ENCODE measurements around the gene RPS6KA1.
"Not testable (repeated sequence)": the region's sequence is repeated elsewhere in the genome, so short reads cannot be mapped to it uniquely, and the experiment has no call there.

Gene RPS6KA1

DNA sequence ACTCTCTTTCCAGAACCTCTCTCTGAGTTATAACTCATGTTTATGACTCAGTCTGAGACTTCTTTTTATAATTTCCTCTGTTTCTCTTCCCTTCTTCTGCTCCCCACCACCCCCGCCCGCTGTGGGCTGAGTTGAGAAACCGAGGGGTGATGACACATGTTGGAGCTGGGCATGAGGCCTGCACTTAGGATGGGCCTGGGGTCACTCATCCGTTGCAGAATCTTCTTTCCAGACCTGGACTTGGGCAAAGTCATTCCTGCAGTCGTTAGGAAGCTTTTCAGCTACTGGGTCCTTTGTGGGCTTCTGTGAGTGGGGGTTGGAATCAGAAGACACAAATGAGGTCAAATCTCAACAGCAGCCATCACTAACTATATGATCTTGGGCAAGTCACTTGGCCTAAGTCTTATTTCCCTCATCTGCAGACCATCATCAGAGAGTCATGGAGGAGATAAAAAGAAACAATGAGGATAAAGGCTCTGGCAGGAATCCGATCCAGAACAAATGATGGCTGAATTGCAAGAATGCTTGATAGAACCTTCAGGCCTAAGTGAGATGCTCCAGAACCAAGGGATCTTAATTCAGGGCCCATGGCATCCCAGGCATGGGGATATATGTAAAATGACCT, 53.4 kb downstream of the RPS6KA1 start:
- H3K27ac Mint-ChIP-seq: no peak overlapping the region
- H3K9me3 Mint-ChIP-seq: no peaks in the 10 kb centered on the region
- peaks cover 17% of the 10 kb centered on the region for H3K27me3 Mint-ChIP-seq (ENCODE audit: low read depth)
- H3K4me1 Mint-ChIP-seq: no peaks in the 10 kb centered on the region
- no peaks in the 10 kb centered on the region for H3K36me3 Mint-ChIP-seq (ENCODE audit: low read depth)
- no peak overlapping the region for H3K4me3 Mint-ChIP-seq
- no peak for TF ChIP-seq CTCF (IDR thresholded peaks at IDR 0.05; ENCODE audit: unreplicated experiment in 3 of 3)

DNA sequence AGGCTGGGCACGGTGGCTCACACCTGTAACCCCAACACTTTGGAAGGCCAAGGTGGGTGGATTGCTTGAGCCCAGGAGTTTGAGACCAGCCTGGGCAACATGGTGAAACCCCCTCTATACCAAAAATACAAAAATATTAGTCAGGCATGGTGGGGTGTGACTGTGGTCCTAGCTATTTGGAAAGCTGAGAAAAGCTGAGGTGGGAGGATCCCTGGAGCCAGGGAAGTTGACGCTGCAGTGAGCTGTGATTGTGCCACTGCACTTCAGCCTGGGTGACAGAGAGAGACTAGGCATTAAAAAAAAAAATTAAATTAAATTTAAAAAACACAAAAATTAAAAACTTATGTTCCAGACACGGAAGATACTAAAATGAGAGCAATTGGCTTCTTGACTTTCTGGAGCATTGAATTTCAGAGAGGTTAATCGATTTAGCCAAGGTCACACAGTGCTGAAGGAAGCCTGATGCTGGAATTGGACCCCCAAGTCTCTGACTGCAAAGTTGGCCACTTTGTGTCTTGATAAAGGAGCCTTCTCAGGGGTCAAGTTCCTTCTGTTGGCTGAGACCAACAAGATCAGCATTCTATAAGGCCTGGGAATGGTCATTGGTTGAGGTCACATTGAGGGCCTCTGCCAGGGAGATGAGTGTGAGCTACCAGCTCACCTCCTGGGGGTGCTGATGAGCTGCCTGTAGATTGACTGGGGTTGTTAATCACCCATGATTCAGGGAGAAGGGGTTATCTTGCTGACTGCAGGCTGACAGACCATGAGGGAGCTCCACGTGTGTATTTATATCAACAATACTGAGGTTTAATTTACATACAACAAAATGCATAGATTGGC, 54.3 kb downstream of the RPS6KA1 start:
- no peaks in the 10 kb centered on the region for H3K36me3 Mint-ChIP-seq (ENCODE audit: low read depth)
- H3K4me1 Mint-ChIP-seq: no peaks in the 10 kb centered on the region
- H3K27ac Mint-ChIP-seq: no peak overlapping the region
- H3K9me3 Mint-ChIP-seq: peaks cover 2% of the 10 kb centered on the region
- no peak for TF ChIP-seq CTCF (IDR thresholded peaks at IDR 0.05; ENCODE audit: unreplicated experiment in 3 of 3)
- no peak overlapping the region for H3K4me3 Mint-ChIP-seq
- peaks cover 17% of the 10 kb centered on the region for H3K27me3 Mint-ChIP-seq (ENCODE audit: low read depth)

- not testable (repeated sequence) for H3K27ac Mint-ChIP-seq; H3K4me3 Mint-ChIP-seq; H3K27me3 Mint-ChIP-seq (ENCODE audit: low read depth); H3K4me1 Mint-ChIP-seq; H3K9me3 Mint-ChIP-seq; H3K36me3 Mint-ChIP-seq (ENCODE audit: low read depth)
Observed at GRCh38 chr1:26584588-26584987, 55.0 kb downstream of the RPS6KA1 start.

DNA sequence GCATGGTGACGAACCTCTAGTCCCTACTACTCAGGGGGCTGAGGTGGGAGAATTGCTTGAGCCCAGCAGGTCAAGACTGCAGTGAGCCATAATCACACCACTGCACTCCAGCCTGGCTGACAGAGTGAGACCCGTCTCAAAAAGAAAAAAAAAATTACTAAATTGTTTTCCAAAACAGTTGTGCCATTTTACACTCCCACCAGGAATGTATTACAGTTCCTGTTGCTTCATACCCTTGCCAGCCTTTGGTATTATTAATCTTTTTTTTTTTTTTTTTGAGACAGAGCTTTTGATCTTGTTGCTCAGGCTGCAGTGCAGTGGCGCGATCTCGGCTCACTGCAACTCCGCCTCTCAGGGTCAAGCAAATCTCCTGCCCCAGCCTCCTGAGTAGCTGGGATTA, 55.9 kb downstream of the RPS6KA1 start:
- Mint-ChIP-seq H3K4me3 (no peak overlapping the region), H3K36me3 (ENCODE audit: low read depth) (no peaks in the 10 kb centered on the region), H3K9me3 (peaks cover 6% of the 10 kb centered on the region), H3K27ac (no peak overlapping the region), H3K27me3 (ENCODE audit: low read depth) (peaks cover 5% of the 10 kb centered on the region), H3K4me1 (no peaks in the 10 kb centered on the region)
- TF ChIP-seq CTCF (IDR thresholded peaks at IDR 0.05; ENCODE audit: unreplicated experiment in 3 of 3): no peak

DNA sequence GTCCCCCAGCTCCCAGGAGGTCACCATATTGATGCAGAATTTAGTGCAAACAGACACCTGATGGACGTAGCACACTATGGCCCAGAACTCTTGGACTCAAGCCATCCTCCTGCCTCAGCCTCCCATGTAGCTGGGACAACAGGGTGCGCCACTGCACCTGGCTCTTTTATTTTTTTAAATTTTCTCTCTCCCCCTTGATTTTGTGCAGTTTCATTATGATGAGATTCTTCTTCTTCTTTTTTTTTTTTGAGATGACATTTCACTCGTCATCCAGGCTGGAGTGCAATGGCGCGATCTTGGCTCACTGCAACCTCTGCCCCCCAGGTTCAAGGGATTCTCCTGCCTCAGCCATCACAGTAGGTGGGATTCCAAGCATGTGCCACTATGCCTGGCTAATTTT, 63.8 kb downstream of the RPS6KA1 start:
- TF ChIP-seq CTCF (IDR thresholded peaks at IDR 0.05; ENCODE audit: unreplicated experiment in 3 of 3): no peak
- H3K27me3 Mint-ChIP-seq (ENCODE audit: low read depth): peaks cover 11% of the 10 kb centered on the region
- no peak overlapping the region for H3K27ac Mint-ChIP-seq
- H3K9me3 Mint-ChIP-seq: peaks cover 11% of the 10 kb centered on the region
- peaks cover 4% of the 10 kb centered on the region for H3K36me3 Mint-ChIP-seq (ENCODE audit: low read depth)
- H3K4me1 Mint-ChIP-seq: no peaks in the 10 kb centered on the region
- no peak overlapping the region for H3K4me3 Mint-ChIP-seq

DNA sequence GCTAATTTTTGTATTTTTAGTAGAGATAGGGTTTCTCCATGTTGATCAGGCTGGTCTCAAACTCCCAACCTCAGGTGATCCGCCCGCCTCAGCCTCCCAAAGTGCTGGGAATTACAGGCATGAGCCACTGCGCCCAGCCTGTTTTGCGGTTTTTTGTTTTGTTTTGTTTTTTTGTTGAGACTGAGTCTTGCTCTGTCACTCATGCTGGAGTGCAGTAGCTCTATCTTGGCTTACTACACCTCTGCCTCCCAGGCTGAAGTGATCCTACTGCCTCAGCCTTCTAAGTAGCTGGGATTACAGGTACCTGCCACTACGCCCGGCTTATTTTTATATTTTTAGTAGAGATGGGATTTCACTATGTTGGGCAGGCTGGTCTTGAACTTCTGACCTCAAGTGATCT, 65.0 kb downstream of the RPS6KA1 start:
- peaks cover 11% of the 10 kb centered on the region for H3K27me3 Mint-ChIP-seq (ENCODE audit: low read depth)
- not testable (repeated sequence) for H3K4me1 Mint-ChIP-seq; H3K27ac Mint-ChIP-seq; H3K4me3 Mint-ChIP-seq; H3K9me3 Mint-ChIP-seq; H3K36me3 Mint-ChIP-seq (ENCODE audit: low read depth)

- peaks cover 4% of the 10 kb centered on the region for H3K4me1 Mint-ChIP-seq
- H3K36me3 Mint-ChIP-seq (ENCODE audit: low read depth): peaks cover 4% of the 10 kb centered on the region
- no peak overlapping the region for H3K27ac Mint-ChIP-seq
- no peak overlapping the region for H3K4me3 Mint-ChIP-seq
- peaks cover 5% of the 10 kb centered on the region for H3K9me3 Mint-ChIP-seq
- peaks cover 11% of the 10 kb centered on the region for H3K27me3 Mint-ChIP-seq (ENCODE audit: low read depth)
- TF ChIP-seq CTCF (IDR thresholded peaks at IDR 0.05; ENCODE audit: unreplicated experiment in 3 of 3): peak; percentile 68 to 74 (median 69)
Observed at GRCh38 chr1:26597629-26598039, 68.1 kb downstream of the RPS6KA1 start.
